Measurements from ENCODE around the gene DOK1. TPM values are rescaled to one million over a fixed set of nuclear protein-coding genes. Genes with fewer than 3 reads are reported as not detected.
"Not testable (repeated sequence)": the region's sequence is repeated elsewhere in the genome, so short reads cannot be mapped to it uniquely, and the experiment has no call there.

DOK1 gene
- total RNA-seq, 1 donor from 2014 or later = 47.5 TPM

GRCh38 chr2:74544634-74545033 is 9.9 kb upstream of the DOK1 start:
- intact Hi-C loops (cut with micrococcal nuclease) = loop anchor here (1.0 kb wide), 2 partner anchors 43 to 61 kb away; partner anchors contain the start of gene TTC31

GRCh38 chr2:74546004-74546403 is 8.5 kb upstream of the DOK1 start:
- intact Hi-C loops (cut with micrococcal nuclease) = no loop called here

- intact Hi-C loops (cut with micrococcal nuclease) = no loop called here
Measured at GRCh38 chr2:74548285-74548899, 6.1 kb upstream of the DOK1 start.

GRCh38 chr2:74548900-74549826 is 5.4 kb upstream of the DOK1 start:
- intact Hi-C loops (cut with micrococcal nuclease) = no loop called here

- intact Hi-C loops (cut with micrococcal nuclease) = loop anchor here (5.0 kb wide), 1 partner anchor 353 kb away; the partner anchor contains the start of gene MTHFD2
Measured at GRCh38 chr2:74550231-74550630, 4.3 kb upstream of the DOK1 start.

- intact Hi-C loops (cut with micrococcal nuclease) = loop anchor here (5.0 kb wide), 1 partner anchor 354 kb away; the partner anchor contains the start of gene MTHFD2
Measured at GRCh38 chr2:74551530-74551929, 3.0 kb upstream of the DOK1 start.

- intact Hi-C loops (cut with micrococcal nuclease) = loop anchor here (5.0 kb wide), 1 partner anchor 355 kb away; the partner anchor contains the start of gene MTHFD2
Measured at GRCh38 chr2:74551942-74552913, 2.3 kb upstream of the DOK1 start.

GRCh38 chr2:74552914-74553811 is 1.4 kb upstream of the DOK1 start:
- intact Hi-C loops (cut with micrococcal nuclease) = loop anchor here (5.0 kb wide), 1 partner anchor 356 kb away; the partner anchor contains the start of gene MTHFD2

- intact Hi-C loops (cut with micrococcal nuclease) = loop anchor here (1.0 to 5.0 kb wide), 14 partner anchors 20 to 1322 kb away; partner anchors contain the start of genes AUP1, C2orf81, DGUOK and HTRA2
Measured at GRCh38 chr2:74554820-74555531, 456 bp downstream of the DOK1 start.

GRCh38 chr2:74555610-74556103 is 1.1 kb downstream of the DOK1 start:
- intact Hi-C loops (cut with micrococcal nuclease) = loop anchor here (2.0 kb wide), 2 partner anchors 19 to 403 kb away; partner anchors contain the start of gene POLE4

- intact Hi-C loops (cut with micrococcal nuclease) = no loop called here
Measured at GRCh38 chr2:74556159-74556558, 1.6 kb downstream of the DOK1 start.

- intact Hi-C loops (cut with micrococcal nuclease) = no loop called here
Measured at GRCh38 chr2:74556831-74557370, 2.4 kb downstream of the DOK1 start.

GRCh38 chr2:74558284-74559230 is 4.0 kb downstream of the DOK1 start:
- intact Hi-C loops (cut with micrococcal nuclease) = loop anchor here (1.0 kb wide), 1 partner anchor 10 kb away; no protein-coding TSS in a partner anchor

- intact Hi-C loops (cut with micrococcal nuclease) = loop anchor here (1.0 kb wide), 1 partner anchor 8 kb away; no protein-coding TSS in a partner anchor
Measured at GRCh38 chr2:74559912-74560311, 5.4 kb downstream of the DOK1 start.

- intact Hi-C loops (cut with micrococcal nuclease) = no loop called here
Measured at GRCh38 chr2:74560591-74560990, 6.1 kb downstream of the DOK1 start.

- intact Hi-C loops (cut with micrococcal nuclease) = not testable (repeated sequence)
Measured at GRCh38 chr2:74561022-74561421, 6.5 kb downstream of the DOK1 start.

- intact Hi-C loops (cut with micrococcal nuclease) = no loop called here
Measured at GRCh38 chr2:74562126-74562775, 7.7 kb downstream of the DOK1 start.

Data from T-helper 1 cell treated with Interleukin-12 subunit alpha and Interleukin-12 subunit beta and Interleukin-4 antibody, amounts not matched to agents 30 ng/mL and 1 ng/mL, for 36 hours (primary cell).